Esophagus squamous epithelium (tissue), 5 donors: ENCODE measurements around the gene NEDD4. TPM values are rescaled to one million over a fixed set of nuclear protein-coding genes. Genes with fewer than 3 reads are reported as not detected.

Experiments
- DNase-seq: peaks from one replicate; lab custom pipeline; 2025; lab: John Stamatoyannopoulos, UW
- H3K27ac ChIP-seq, 4 donors: fragments of 200-600 bp; sonication (generic); one replicate each; pipeline ENCODE4 v1.5.1; 2016 to 2019; ENCODE audit warnings: mild to moderate bottlenecking in 1 of 4
- H3K27me3 ChIP-seq, 4 donors: fragments of 200-600 bp; sonication (generic); 1 replicate in 3 of 4; 2 replicates in 1 of 4; pipeline versions ENCODE4 v1.5.1 to v1.6.0; 2017 to 2021; ENCODE audit warnings: antibody characterized with exemption in 1 of 4
- H3K36me3 ChIP-seq, 3 donors: fragments of 200-600 bp; sonication (generic); one replicate each; pipeline ENCODE4 v1.5.1; 2016 to 2019
- H3K4me1 ChIP-seq, 3 donors: fragments of 200-600 bp; sonication (generic); one replicate each; pipeline ENCODE4 v1.5.1; 2017 to 2019
- H3K4me3 ChIP-seq, 4 donors: fragments of 200-600 bp; sonication (generic); 1 replicate in 3 of 4; 2 replicates in 1 of 4; pipeline ENCODE4 v1.5.1; 2016 to 2019; ENCODE audit warnings: mild to moderate bottlenecking in 2 of 4, moderate library complexity in 1 of 4
- H3K9me3 ChIP-seq, 3 donors: fragments of 200-600 bp; sonication (generic); one replicate each; pipeline ENCODE4 v1.5.1; 2016 to 2019
- CTCF ChIP-seq, 6 experiments: fragments of 450-650 bp in 4 of 6; fragments of 200-600 bp in 2 of 6; sonication (generic) in 2 of 6; IDR thresholded peaks; one replicate each; pipeline ENCODE4 v1.5.1; 2016 to 2019; ENCODE audit warnings: antibody characterized with exemption in 6 of 6, mild to moderate bottlenecking in 4 of 6, moderate library complexity in 4 of 6
- POLR2A ChIP-seq, 4 donors: fragments of 450-650 bp; IDR thresholded peaks; one replicate each; pipeline ENCODE4 v1.6.1; 2017; ENCODE audit warnings: antibody characterized with exemption in 4 of 4, mild to moderate bottlenecking in 4 of 4, moderate library complexity in 3 of 4
- WGBS, 2 donors: methylation state at CpG; one replicate each; pipeline ENCODE4 v1.1.5; 2018; 5-methylcytosine and 5-hydroxymethylcytosine counted together
- intact Hi-C: fragments of 100-400 bp; cut with DNase I; formaldehyde crosslinking; loops from one replicate; pipeline ENCODE4 v1.15.0; 2022
- total RNA-seq, 4 donors: library from RNA; depleted of rRNA; stranded (reverse); fragments of >200 nt; gene quantifications; one replicate each; pipeline ENCODE4 v1.1.0, GENCODE V29; 2016
- donor health status: DM: yes; HTN: yes; CAD: no.

NEDD4 gene
- total RNA-seq, result 10 to 100 TPM in 3 of 4 donors, 1 to 10 TPM in 1; 4.5 to 15.1 (median 11.7) TPM

- TF ChIP-seq POLR2A (IDR thresholded peaks at IDR 0.05) (peak in 1 of 4 donors; percentile 66), CTCF (IDR thresholded peaks at IDR 0.05) (peak in 5 of 6 experiments; percentile 34 to 57 (median 38))
- peak; percentile 13 for DNase-seq
- Histone ChIP-seq H3K4me1 (peaks cover 0 to 40% (median 18%) of the 10 kb centered on the region in 3 donors), H3K27ac (peak within 1 kb of the TSS; percentile 91 to 96 (median 92)), H3K36me3 (no peaks in the 10 kb centered on the region), H3K27me3 (no peaks in the 10 kb centered on the region), H3K4me3 (peak within 1 kb of the TSS; percentile 78 to 89 (median 84)), H3K9me3 (no peaks in the 10 kb centered on the region)
- intact Hi-C loops, result no loop called here
- WGBS, 2 donors, result 0% methylated on average over 10 of the region's 83 CpGs; no CpG with 5 or more reads in 1 of the 2 donors
Observed at GRCh38 chr15:55993111-55993803, at the start of gene NEDD4. Gene NEDD4, minus strand, starts transcription at chr15:55993612. Its CDS starts 57 bp downstream, at chr15:55993555.

DNA sequence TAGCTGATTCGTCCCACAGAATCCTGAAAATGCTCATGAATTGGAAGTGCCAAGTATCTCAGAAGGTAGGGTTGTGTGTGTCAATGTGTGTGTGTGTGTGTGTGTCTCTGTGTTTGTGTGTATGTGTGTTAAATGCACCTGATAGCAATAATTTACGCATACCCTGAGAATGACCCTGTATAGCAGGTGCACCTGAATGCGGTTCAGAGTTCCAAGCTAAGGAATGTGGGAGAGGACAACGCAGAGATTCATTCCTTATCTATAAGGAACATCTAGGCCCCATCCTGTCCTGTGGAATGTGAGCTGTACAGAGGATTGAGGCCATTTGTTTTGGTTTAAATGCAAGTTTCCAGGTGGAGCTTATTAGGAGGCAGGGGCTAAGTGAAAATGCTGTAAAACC is 49.1 kb upstream of the NEDD4 start:
- peaks cover 0 to 21% (median 14%) of the 10 kb centered on the region in 3 donors for H3K4me1 ChIP-seq
- no peaks in the 10 kb centered on the region for H3K27me3 ChIP-seq
- 61 to 74% methylated on average over 4 of the region's 4 CpGs for WGBS, 2 donors
- H3K4me3 ChIP-seq, result no peak overlapping the region
- H3K9me3 ChIP-seq, result no peaks in the 10 kb centered on the region
- no peak for TF ChIP-seq POLR2A (IDR thresholded peaks at IDR 0.05)
- TF ChIP-seq CTCF (IDR thresholded peaks at IDR 0.05), result no peak
- no peak overlapping the region for H3K27ac ChIP-seq
- intact Hi-C loops, result no loop called here
- H3K36me3 ChIP-seq, result no peaks in the 10 kb centered on the region
- DNase-seq, result no peak

DNA sequence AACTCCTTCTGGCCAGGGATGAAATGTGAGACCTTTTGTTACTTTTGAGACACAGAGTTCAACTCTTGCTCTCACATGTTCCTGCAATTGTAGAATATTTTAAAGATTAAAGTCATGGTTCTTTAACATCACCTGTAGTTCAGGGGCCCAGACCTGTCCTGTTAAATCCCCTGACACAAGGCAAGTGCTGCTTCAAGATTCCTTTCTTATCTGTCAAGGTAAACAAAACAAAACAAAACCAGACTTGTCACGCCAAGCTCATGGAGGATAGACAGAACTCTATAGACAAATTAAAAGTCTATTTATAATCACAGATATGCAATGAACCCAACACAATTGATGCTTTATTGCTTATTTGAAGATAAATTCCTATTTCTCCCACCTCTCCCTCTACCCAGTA is 48.6 kb upstream of the NEDD4 start:
- intact Hi-C loops, result no loop called here
- TF ChIP-seq POLR2A (IDR thresholded peaks at IDR 0.05), result no peak
- TF ChIP-seq CTCF (IDR thresholded peaks at IDR 0.05), result no peak
- WGBS, 2 donors, result 43 to 74% methylated on average over 1 of the region's 1 CpG
- no peak for DNase-seq
- Histone ChIP-seq H3K4me1 (peaks cover 0 to 21% (median 14%) of the 10 kb centered on the region in 3 donors), H3K9me3 (no peaks in the 10 kb centered on the region), H3K4me3 (no peak overlapping the region), H3K36me3 (no peaks in the 10 kb centered on the region), H3K27me3 (no peaks in the 10 kb centered on the region), H3K27ac (no peak overlapping the region)

- 21 to 38% methylated on average over 8 of the region's 8 CpGs for WGBS, 2 donors
- peaks cover 0 to 21% (median 14%) of the 10 kb centered on the region in 3 donors for H3K4me1 ChIP-seq
- H3K9me3 ChIP-seq, result no peaks in the 10 kb centered on the region
- no peak for TF ChIP-seq POLR2A (IDR thresholded peaks at IDR 0.05)
- TF ChIP-seq CTCF (IDR thresholded peaks at IDR 0.05), result no peak
- no peak overlapping the region for H3K4me3 ChIP-seq
- H3K27ac ChIP-seq, result peak overlapping the region in 2 of 4 donors; percentile 10 to 38
- intact Hi-C loops, result no loop called here
- peak; percentile 3 for DNase-seq
- H3K36me3 ChIP-seq, result no peaks in the 10 kb centered on the region
- H3K27me3 ChIP-seq, result no peaks in the 10 kb centered on the region
Observed at GRCh38 chr15:56040081-56041035, 46.9 kb upstream of the NEDD4 start.
